ENCODE results near the gene GSG1L2. TPM values are rescaled to one million over a fixed set of nuclear protein-coding genes. Genes with fewer than 3 reads are reported as not detected.

The GSG1L2 gene
- total RNA-seq, 1 donor from 2014 or later = not detected

DNA sequence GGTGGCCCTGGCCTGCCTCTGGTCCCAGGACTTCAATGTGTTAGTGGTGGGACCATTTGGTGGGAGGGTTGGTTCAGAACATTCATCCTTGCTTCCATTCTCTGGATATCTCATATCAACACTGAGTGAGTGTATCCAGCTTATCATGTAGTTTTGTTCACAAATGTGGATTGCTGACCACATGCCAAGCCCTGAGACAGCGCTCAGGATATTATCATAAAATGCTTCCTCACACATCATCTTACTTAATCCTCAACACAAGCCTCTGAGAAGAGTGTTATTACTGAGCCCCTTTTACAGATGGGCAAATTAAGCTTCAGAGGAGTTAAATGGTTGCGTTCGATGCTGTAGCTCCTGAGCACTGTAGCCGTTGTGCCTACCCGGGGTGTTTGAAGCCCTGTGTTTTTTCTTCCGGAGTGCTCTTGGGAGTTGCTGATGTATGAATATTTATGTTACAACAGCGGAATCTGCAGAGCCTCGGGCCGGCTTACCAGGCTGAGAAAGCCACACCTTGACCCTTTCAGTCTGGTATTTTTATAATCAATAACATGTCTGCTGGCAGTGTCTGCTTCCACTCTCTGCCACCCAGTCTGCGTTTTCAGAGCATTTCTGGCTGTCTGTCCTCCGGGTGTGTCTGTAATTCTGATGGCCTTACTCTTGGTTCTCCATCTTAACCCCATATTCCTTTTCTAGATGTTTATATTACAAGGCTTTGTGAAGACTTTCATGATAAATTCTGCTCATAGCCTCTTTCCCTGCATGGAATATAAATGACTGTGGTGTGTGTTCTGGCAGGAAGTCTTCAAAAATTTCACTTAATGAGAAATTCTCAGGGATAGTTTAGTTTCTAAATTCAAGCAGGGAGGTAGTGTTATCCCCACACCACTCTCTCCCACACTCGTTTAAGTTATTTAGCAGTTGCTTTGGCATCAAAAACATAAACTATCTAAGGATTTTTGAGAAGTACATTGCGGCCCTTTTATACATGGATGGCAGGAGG is 6.7 kb upstream of the GSG1L2 start:
- ATAC-seq = no peak
- no peak for DNase-seq
- intact Hi-C loops (cut with micrococcal nuclease) = no loop called here

DNA sequence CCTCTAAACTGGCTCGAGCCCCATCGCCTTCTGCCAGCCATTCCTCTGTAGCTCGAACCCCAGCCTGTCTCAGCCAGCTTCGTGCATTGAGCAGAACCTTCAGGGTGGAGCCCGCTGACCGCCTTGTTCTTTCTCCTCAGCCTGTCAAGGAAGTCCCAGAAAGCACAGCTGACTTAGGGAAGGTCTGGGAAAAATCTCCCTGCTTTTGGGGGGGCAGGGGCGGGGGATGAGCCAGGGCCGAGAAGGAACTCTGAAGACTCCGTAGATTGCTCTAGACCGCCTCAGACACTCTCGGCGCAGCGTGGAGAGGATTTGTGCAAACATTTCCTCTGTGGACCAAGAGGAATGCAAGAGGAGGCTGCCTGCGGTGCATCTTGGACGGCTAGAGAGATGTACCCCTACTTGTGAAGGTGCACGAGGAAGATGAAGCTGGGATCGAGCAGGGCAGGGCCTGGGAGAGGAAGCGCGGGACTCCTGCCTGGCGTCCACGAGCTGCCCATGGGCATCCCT is 3.8 kb upstream of the GSG1L2 start, which contains the start of gene GLP2R:
Gene GLP2R (plus strand): TSS at position 284 of the 510 bp plus-strand sequence. CDS start 140 bp downstream, at position 424.
- no peak for DNase-seq
- ATAC-seq = no peak
- intact Hi-C loops (cut with micrococcal nuclease) = no loop called here

DNA sequence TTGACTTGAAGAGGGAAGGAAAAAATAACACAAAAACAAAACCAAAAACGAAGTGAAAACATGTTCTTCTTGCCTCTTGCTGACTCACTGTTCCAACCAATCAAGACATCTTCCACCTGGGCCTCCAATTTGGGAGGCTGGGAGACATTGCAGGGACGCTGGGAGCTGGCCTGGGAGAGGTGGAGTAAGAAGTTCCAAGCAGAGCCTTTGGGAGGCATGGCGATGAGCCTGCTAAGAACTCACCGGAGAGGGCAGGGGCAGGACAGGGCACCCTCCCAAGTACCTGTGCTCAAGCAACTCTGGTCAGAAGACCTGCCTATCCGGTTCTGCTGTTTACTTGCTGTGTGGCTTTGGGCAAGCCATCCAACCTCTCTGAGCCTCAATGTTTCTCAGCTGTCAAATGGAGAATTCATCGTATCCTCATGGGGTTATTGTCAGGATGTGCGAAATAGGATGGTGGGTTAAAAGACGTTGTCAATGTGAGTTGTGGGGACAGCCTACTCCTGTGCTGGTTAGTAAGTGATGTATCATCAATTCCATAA is 3.0 kb upstream of the GSG1L2 start:
- intact Hi-C loops (cut with micrococcal nuclease) = no loop called here
- ATAC-seq (no peak), DNase-seq (no peak)

DNA sequence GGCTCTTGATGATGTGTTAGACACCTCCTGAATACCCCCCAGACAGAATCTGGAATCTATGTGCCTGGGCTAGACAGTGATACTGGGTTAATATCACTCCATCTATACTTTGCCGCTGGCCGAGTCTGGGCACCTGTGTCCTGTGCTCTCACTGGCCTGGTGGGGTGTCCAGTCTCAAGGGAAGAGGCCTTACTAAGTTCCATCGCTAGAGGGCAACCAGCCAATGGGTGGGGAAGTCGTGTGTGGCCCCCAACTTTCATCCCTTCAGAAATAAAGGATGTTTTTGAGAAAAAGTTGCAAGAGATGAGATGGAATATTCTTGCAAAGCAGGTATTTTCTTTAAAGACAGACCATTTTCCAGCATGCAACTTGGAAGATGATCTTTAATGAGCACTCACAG is 2.2 kb upstream of the GSG1L2 start:
- no peak for ATAC-seq
- DNase-seq = no peak
- intact Hi-C loops (cut with micrococcal nuclease) = no loop called here

DNA sequence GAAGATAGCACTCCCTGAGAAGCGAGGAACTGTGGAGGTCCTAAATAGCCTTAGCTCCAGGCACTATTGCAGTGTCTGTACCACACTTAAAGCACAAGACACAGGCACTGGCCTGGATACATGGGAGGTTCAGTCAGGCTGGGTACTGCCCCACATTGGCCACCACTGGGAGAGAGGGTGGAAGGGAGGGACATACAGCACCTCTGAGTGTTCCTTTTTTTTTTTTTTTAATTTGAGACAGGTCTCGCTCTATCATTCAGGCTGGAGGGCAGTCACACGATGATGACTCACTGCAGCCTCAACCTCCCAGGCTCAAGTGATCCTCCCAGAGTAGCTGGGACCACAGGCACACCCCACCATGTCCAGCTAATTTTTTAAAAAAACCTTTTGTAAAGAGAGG is 1.4 kb downstream of the GSG1L2 start:
- ATAC-seq = no peak
- no peak for DNase-seq
- intact Hi-C loops (cut with micrococcal nuclease) = no loop called here

DNA sequence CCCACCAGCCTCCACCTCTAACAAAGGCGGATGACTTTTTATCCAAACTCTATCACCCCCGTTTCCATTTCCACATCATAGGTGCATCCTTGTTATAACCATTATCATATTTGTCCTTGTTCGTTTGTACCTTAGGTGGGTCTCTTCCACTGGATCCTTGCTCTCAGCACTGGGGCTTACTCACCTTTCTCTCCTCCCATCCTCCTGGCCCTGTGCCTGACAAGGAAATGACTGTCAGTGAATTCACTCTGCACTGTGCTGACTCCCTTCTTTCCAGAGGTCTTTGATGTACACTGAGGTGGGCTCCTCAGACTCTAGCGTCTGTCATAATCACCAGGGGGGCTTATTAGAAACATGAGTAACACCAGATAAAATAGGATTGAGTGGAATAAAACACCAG is 3.1 kb downstream of the GSG1L2 start:
- ATAC-seq (no peak), DNase-seq (no peak)
- intact Hi-C loops (cut with micrococcal nuclease) = no loop called here

DNA sequence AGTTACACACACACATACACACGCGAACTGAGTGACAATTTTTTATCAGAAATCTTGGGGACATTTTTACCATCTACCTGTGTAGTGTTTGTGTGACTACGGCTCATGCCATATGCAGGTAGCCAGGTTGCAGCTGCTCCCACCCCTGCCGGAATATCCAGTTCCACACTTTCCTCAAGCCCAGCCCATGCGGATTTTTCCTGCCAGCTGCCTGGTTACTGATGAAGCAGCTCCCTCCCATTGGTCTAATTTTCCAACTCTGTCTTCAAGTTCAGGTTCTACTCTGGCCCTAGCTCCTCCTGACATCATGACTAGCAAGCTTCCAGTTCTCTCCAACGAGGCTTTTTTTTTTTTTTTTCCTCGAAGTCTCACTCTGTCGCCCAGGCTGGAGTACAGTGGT is 4.8 kb downstream of the GSG1L2 start:
- ATAC-seq = peak; percentile 78
- DNase-seq = peak; percentile 41
- intact Hi-C loops (cut with micrococcal nuclease) = no loop called here

DNA sequence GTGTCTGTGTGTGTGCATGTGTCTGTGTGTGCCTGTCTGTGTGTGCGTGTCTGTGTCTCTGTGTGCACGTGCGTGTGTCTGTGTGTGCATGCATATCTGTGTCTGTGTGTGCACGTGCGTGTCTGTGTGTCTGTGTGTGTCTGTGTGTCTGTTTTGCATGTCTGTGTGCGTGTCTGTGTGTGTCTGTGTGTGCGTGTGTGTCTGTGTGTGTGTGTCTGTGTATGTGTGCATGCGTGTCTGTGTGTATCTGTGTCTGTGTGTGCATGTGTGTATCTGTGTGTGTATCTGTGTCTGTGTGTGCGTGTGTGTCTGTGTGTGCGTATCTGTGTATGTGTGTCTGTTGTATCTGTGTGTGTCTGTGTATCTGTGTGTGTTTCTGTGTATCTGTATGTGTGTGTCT is 5.4 kb downstream of the GSG1L2 start:
- intact Hi-C loops (cut with micrococcal nuclease) = no loop called here
- no peak for DNase-seq

DNA sequence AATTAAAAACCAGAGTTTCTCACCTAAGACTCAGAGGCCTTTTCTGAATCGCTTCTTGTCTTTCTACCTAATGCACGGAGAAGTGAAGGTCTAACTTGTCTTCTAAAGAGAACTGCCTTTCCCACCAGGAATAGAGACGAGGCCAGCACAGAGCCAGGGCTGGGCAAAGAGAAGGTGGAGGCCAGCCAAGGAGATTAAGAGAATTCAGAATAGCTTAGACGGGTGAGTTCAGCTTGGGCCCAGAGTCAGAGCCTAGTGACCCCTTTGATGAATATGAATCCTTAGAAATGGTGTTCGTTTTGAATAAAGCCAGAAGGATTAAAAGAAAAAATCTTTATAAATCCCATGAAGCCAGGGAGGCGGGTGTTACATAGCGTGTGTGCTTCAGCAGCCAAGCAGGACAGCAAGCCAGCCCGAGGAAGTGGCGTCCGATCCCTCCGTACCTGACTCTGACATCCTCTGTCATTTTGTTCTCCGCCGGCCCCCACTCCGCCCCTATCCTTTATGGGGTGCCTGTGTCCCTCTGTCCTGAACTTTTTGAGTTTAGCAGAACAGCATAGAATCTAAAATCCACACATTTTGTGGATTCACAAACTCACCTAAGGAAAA is 7.4 kb downstream of the GSG1L2 start:
- peak; percentile 38 for DNase-seq
- intact Hi-C loops (cut with micrococcal nuclease) = no loop called here
- ATAC-seq = peak; percentile 62

More for the DNA sequence above, 5.4 kb downstream of the GSG1L2 start:
- no peak for ATAC-seq

DNA sequence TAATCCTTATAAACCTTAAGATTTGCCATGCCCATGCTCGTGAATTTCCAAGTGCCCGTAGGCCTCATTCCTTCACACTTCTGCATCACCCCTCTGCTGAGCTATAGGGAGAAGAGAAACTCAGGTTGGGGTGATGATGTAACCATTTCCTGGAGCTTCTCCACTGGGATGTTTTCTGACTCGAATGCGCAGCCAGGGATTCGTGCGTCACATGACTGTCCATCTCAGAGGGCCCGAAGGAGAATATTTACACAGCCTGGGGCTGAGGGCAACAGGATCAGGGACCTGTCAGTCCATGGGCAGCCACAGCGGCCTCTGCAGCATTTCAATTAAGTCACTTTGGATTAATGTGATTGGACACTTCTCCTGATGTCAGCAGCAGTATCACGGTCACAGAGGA is 8.7 kb downstream of the GSG1L2 start:
- DNase-seq = no peak
- no peak for ATAC-seq

DNA sequence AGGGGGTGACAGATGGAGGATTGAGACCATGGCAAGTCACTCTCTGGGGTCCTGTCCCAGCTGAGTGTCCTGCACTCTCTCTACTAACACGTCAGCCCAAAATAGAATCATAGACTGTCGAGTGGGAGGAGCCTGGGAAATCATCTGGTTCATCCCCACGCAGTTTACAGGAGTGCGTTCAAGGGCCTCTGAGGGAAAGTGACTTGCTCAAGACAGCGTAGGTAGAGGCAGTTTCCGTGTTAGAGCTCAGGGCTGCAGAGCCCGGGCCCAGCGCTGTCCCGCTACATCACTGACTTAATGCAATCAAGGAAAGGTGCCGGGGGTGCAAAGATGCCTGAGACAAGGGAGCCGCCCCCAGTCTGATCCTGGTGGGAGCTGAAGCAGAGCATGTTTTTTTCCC is 10.3 kb downstream of the GSG1L2 start:
- intact Hi-C loops (cut with micrococcal nuclease) = no loop called here
- peak; percentile 88 for ATAC-seq
- no peak for DNase-seq

More for the DNA sequence above, 8.7 kb downstream of the GSG1L2 start:
- intact Hi-C loops (cut with micrococcal nuclease) = no loop called here

DNA sequence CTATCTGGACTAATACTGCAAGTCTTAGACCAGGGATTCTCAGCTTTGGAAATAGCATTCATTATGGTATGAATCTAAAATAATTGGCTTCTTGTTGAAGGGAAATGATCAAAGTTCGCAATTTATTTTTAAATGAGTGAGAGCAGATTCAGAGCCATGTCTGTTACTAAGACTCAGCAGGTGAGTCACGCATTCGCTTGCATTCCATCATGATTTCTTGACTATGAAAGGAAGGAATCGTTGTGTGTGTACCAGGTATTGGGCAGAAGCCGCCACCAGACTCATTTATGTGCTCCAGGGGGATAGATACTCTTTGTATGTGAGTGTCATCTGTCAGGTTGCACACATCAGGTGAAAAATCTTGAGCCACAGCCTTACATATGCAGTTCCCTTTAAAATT is 10.8 kb downstream of the GSG1L2 start:
- ATAC-seq (no peak), DNase-seq (no peak)
- intact Hi-C loops (cut with micrococcal nuclease) = no loop called here

DNA sequence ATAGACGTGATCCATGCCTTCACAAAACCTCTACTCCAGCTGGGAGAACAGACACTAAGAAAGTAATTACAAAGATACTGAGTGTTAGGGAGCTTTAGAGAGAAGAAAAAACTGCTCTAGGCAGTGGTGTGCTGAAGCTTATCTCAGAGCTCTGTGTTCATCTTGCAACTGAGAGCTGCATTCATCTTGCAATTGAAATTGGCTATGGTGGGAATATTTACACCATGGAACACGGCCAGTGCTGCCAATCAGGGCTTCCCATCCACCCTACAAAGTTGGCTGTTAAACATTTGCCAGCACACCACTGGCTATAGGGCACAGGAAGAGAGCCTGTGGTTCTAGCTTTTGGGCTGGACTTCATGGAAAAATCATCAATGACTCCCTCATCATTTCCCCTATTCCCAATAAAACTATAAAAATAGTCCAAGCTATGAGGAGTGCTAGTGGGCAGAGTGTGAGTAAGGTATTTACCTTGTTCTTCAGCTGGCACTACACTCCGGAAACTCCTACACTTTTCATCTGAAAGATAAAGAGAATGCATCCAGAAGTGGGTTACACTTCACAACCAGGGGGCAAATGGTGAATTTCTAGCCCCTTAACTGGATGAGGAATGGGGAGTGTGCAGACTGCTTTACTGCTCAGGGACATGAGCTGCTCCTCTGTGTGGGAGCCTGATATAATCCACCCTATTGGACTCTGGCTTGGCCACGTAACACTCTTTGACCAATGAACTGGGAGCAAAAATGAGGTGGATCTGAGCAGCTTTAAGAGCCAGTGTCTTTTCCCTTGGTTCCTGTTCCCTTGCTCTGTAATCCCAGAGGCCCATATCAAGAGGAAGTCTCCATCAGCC is 11.6 kb downstream of the GSG1L2 start:
- no peak for DNase-seq
- intact Hi-C loops (cut with micrococcal nuclease) = no loop called here
- ATAC-seq = peak; percentile 72

DNA sequence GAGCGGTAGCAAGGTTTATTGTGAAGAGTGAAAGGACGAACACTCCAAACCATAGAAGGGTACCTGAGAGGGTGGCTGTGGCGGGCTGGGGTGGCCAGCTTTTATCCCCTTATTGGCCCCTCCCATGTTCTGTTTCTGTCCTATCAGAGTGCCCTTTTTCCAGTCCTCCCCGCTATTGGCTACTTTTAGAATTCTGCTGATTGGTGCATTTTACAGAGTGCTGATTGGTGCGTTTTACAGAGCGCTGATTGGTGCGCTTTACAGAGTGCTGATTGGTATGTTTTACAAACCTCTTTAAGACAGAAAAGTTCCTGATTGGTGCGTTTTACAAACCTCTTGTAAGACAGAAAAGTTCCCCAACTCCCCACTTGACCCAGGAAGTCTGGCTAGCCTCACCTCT is 12.5 kb downstream of the GSG1L2 start:
- ATAC-seq (no peak), DNase-seq (no peak)
- intact Hi-C loops (cut with micrococcal nuclease) = no loop called here

DNA sequence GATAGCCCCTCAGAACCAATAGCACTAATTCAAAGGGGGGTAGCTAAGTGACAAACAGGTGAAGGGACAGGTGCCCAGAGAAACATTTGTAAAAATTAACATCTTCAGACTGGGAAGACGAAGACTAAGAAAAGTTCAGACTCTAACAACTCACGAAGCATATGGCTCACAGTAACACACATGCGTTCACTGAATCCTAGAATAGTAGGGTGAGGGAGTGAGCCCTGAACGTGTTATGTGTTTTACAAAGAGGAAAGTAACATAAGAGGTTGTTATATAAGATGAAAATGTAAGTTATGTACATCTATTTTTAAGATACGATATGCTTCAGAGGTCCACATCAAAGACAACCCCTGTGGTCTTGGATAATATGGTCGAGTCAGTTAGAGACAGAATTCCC is 15.2 kb downstream of the GSG1L2 start:
- ATAC-seq (no peak), DNase-seq (no peak)
- intact Hi-C loops (cut with micrococcal nuclease) = no loop called here

DNA sequence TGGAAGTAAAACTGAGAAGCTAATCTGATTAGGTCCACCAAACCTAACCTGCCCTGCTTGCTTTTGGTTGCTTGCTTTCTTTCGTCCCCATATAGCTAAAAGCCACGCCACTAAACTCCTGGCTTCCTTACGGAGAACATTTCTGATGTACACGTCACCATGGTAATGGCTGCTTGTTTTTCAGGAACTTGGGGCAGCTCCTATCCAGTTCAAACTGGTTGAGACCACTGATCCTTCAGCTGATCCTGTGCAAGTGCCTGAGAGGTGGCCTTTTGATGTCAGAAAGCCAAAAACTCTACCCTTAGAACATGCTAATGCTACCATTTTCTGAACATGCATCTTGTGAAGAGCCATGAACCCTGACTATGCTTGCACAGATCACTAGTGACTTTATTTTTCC is 16.1 kb downstream of the GSG1L2 start:
- ATAC-seq = no peak
- intact Hi-C loops (cut with micrococcal nuclease) = no loop called here
- no peak for DNase-seq

DNA sequence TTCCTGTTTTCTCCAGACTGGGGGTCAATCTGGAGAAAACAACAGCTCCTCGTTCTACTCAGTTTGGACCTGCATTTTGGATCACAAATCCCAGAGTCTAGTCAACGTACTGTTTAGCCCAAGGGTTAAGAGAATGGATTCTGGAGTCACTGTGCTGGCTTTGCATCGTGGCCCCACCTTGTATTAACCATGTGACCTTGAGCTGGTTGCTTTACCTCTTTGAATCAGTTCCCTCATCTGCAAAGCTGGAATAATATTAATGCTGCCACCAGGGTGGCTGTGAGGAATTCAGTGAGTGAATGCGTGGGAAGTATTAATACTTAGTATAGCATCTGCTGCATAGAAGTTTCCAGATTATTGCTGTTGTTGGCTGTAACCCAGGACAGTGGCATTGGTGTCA is 19.2 kb downstream of the GSG1L2 start:
- intact Hi-C loops (cut with micrococcal nuclease) = no loop called here
- no peak for ATAC-seq
- DNase-seq = no peak

DNA sequence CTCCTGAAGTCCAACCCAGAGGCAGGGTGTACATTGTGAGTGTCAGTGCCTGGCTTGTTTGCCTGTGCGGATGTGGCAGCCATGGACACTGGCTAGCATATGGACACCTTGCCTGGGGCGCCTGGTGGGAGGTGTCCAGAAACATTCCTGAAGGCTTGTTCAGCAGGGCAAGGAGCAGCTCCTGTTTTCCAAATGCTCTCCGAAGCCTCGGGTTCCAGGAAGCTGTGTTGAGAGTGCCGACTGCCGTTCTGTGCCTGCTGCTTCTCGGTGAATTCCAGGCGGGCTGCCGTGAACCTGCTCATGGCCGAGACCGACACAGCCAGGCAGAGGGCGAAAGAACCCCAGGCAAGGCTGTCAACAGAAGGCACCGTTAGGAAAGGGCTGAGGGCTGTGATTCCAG is 19.6 kb downstream of the GSG1L2 start:
- peak; percentile 51 for DNase-seq
- ATAC-seq = peak; percentile 81
- intact Hi-C loops (cut with micrococcal nuclease) = no loop called here

DNA sequence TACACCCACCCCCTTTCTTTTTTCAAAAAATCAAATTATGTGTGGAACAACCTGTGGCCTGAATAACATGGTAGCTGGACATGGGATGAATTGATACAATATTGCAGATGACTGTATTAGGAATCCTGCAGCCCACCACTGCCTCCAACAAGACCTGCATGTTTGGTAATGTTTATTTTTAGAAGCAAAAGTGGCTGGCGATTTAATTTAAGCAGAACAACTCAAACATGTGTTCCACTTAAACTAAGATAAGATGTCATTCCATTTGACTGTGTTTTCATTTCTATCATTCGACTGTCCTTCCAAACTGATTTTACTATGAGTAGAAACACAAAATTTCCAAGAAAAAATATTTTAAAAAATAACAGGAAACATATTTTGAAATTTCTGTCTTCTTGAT is 20.4 kb downstream of the GSG1L2 start:
- no peak for DNase-seq
- ATAC-seq = peak; percentile 75
- intact Hi-C loops (cut with micrococcal nuclease) = no loop called here

All from left ventricle myocardium superior (tissue), 1 donor.